ENCODE data around the gene CCNT2.

DNA sequence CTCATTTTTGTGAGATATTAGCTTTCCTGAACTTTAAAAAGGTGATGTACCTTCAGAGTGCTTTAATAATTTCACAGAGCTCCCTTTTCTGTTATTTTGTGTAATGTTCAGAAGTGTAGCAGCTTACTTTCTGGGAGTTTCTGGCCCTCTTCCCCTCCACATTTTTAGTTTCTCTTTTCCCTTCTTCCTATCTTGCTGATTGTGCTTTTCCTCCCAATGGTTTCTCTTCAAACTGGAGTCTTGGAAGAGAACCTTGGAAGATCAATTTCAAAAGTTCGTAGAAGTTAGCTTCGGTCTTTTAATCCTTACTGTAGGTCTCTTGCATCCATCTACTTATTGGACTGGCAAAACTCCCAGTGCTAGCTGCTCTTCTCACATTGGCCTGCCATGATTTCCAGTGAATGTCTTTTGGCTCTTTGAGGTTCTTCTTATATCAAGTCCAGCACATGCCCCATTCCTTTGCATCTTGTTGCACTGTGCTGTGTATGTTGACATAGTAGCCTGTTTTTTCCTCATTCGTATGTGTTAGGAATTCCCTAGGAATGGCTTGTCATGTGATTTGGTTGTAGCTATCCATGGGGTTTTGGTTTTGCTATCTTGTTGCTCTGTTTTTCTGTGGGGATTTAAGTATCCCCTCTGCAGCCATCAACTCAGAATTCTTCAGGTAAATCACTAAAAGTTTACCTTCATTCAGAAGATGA lies 7.8 kb downstream of the CCNT2 start:
- TF ChIP-seq, protein P1, sequence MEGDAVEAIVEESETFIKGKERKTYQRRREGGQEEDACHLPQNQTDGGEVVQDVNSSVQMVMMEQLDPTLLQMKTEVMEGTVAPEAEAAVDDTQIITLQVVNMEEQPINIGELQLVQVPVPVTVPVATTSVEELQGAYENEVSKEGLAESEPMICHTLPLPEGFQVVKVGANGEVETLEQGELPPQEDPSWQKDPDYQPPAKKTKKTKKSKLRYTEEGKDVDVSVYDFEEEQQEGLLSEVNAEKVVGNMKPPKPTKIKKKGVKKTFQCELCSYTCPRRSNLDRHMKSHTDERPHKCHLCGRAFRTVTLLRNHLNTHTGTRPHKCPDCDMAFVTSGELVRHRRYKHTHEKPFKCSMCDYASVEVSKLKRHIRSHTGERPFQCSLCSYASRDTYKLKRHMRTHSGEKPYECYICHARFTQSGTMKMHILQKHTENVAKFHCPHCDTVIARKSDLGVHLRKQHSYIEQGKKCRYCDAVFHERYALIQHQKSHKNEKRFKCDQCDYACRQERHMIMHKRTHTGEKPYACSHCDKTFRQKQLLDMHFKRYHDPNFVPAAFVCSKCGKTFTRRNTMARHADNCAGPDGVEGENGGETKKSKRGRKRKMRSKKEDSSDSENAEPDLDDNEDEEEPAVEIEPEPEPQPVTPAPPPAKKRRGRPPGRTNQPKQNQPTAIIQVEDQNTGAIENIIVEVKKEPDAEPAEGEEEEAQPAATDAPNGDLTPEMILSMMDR (IDR thresholded peaks at IDR 0.05), result no peak
- no peak for TF ChIP-seq SP1 (CRISPR knock-in tag; conservative IDR thresholded peaks at IDR 0.05)
- TF ChIP-seq CREM (CRISPR knock-in tag; IDR thresholded peaks at IDR 0.05), result no peak
- TF ChIP-seq MAX (CRISPR knock-in tag; IDR thresholded peaks at IDR 0.05), result no peak
- no peak for TF ChIP-seq CBFB (CRISPR knock-in tag; IDR thresholded peaks at IDR 0.05; ENCODE audit: low read depth)
- 0 out of 2 replicates have a peak, but pooled peaks have one; percentile 30 for TF ChIP-seq GABPB1 (CRISPR knock-in tag; IDR thresholded peaks at IDR 0.05)
- TF ChIP-seq NFE2L1 (CRISPR knock-in tag; IDR thresholded peaks at IDR 0.05), result no peak
- TF ChIP-seq ELF4 (CRISPR knock-in tag; IDR thresholded peaks at IDR 0.05; ENCODE audit: low read depth), result no peak
